IPS-20b (cell line): ENCODE results near the gene TBC1D8B.

Experiments used
- H3K27ac ChIP-seq: one replicate; pipeline ENCODE4 v1.5.1; 2013; ENCODE audit warnings: low read length
- H3K27me3 ChIP-seq: 2 replicates; pipeline ENCODE4 v1.6.1; 2013; ENCODE audit warnings: mild to moderate bottlenecking, low read length, inconsistent platforms; ENCODE audit not compliant: insufficient read depth
- H3K36me3 ChIP-seq: 2 replicates; pipeline ENCODE4 v1.6.1; 2013; ENCODE audit warnings: low read depth, mild to moderate bottlenecking, inconsistent platforms, low read length, moderate library complexity; ENCODE audit not compliant: insufficient read depth
- H3K4me1 ChIP-seq: 2 replicates; pipeline ENCODE4 v1.6.1; 2013; ENCODE audit warnings: mild to moderate bottlenecking, control low read depth, inconsistent platforms, low read length, moderate library complexity; ENCODE audit not compliant: insufficient read depth
- H3K4me3 ChIP-seq: 2 replicates; pipeline ENCODE4 v1.5.1; 2013; ENCODE audit warnings: mild to moderate bottlenecking, low read length, inconsistent platforms
- H3K9ac ChIP-seq: 2 replicates; pipeline ENCODE4 v1.6.1; 2013; ENCODE audit warnings: low read depth, mild to moderate bottlenecking, inconsistent platforms, low read length, moderate library complexity
- H3K9me3 ChIP-seq: 2 replicates; pipeline ENCODE4 v1.6.1; 2013; ENCODE audit warnings: mild to moderate bottlenecking, low read depth, low read length, inconsistent platforms; ENCODE audit not compliant: insufficient read depth

TBC1D8B gene

GRCh38 chrX:106921637-106922036 is 119.2 kb downstream of the TBC1D8B start:
- Histone ChIP-seq H3K9ac (no peak overlapping the region), H3K36me3 (no peaks in the 10 kb centered on the region), H3K27ac (no peak overlapping the region), H3K4me3 (no peak overlapping the region), H3K27me3 (no peaks in the 10 kb centered on the region), H3K4me1 (no peaks in the 10 kb centered on the region; the same call in 1 of the 2 replicates), H3K9me3 (no peaks in the 10 kb centered on the region)
